ENCODE data around the gene PTGDS. TPM values are rescaled to one million over a fixed set of nuclear protein-coding genes. Genes with fewer than 3 reads are reported as not detected.

Gene PTGDS
- polyA plus RNA-seq, 1 donor from 2014 or later, result 2.0 TPM

DNA sequence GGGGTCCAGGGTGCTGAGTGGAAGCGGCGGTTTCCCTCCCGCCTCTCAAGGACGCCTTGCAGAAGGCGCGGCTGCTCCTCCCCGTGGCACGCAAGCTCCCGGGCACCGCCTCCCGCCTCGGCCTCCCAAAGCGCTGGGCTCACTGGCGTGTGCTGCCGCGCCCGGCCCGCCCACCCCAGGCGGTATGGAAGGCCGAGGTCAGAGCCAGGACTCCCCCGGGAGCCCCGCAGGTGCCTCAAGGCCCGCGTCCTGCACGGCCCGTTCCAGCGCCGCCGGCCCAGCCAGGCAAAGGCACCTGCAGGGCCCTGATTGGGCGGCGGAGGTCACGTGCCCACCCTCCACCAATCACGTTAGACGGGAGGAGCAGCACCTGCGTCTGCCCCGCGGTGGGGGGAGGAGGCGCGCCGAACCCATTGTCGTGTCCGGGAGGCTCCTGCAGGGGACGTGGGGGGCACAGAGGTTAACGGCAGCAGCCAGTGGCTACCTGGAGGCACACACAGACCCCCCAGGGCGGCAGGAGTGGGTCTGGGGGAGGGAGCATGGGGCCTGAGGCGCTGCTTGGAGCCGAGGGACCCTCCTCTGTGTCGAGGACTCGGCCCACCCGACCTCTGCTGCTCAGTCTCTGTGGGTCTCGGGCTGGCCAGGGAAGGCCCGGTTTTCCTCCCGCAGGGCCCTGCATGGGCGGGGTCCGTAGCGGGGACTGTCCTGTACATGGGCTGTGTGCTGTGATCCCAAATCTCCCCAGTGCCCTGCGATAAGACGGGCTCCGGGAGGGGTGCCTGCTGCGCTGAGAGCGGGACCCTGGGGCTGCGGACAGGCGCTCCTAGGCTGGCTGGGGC is 27.3 kb upstream of the PTGDS start:
- Histone ChIP-seq H3K9me3 (ENCODE audit: low read length) (no peaks in the 10 kb centered on the region), H3K27ac (ENCODE audit: low read length) (peak overlapping the region; percentile 91), H3K79me2 (replicated peaks; ENCODE audit: insufficient read depth, low read length) (no peaks in the 10 kb centered on the region), H3K27me3 (ENCODE audit: insufficient read depth, low read depth, low read length) (no peaks in the 10 kb centered on the region), H3K4me2 (ENCODE audit: low read length) (peak overlapping the region; percentile 73), H2AFZ (ENCODE audit: low read depth, low read length) (peak overlapping the region; percentile 85), H3K9me2 (ENCODE audit: insufficient read depth, low read length) (no peaks in the 10 kb centered on the region), H3K36me3 (ENCODE audit: insufficient read depth, low read length) (no peaks in the 10 kb centered on the region), H3F3A (ENCODE audit: insufficient read depth, low read length, poor library complexity, severe bottlenecking) (no peaks in the 10 kb centered on the region), H3K9ac (ENCODE audit: low read length) (peak overlapping the region; percentile 93), H4K20me1 (ENCODE audit: insufficient read depth) (no peaks in the 10 kb centered on the region), H3K4me3 (ENCODE audit: low read length) (peak overlapping the region; percentile 82)
- TF ChIP-seq EZH2 (IDR thresholded peaks at IDR 0.05; ENCODE audit: borderline replicate concordance, insufficient read depth, low read length, poor library complexity, severe bottlenecking), result no peak
- TF ChIP-seq SMC3 (conservative IDR thresholded peaks at IDR 0.05; ENCODE audit: poor library complexity), result peak; percentile 46
- TF ChIP-seq, protein P1, sequence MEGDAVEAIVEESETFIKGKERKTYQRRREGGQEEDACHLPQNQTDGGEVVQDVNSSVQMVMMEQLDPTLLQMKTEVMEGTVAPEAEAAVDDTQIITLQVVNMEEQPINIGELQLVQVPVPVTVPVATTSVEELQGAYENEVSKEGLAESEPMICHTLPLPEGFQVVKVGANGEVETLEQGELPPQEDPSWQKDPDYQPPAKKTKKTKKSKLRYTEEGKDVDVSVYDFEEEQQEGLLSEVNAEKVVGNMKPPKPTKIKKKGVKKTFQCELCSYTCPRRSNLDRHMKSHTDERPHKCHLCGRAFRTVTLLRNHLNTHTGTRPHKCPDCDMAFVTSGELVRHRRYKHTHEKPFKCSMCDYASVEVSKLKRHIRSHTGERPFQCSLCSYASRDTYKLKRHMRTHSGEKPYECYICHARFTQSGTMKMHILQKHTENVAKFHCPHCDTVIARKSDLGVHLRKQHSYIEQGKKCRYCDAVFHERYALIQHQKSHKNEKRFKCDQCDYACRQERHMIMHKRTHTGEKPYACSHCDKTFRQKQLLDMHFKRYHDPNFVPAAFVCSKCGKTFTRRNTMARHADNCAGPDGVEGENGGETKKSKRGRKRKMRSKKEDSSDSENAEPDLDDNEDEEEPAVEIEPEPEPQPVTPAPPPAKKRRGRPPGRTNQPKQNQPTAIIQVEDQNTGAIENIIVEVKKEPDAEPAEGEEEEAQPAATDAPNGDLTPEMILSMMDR (IDR thresholded peaks at IDR 0.05; ENCODE audit: poor library complexity, severe bottlenecking), result peak; percentile 66
- TF ChIP-seq, protein P2, sequence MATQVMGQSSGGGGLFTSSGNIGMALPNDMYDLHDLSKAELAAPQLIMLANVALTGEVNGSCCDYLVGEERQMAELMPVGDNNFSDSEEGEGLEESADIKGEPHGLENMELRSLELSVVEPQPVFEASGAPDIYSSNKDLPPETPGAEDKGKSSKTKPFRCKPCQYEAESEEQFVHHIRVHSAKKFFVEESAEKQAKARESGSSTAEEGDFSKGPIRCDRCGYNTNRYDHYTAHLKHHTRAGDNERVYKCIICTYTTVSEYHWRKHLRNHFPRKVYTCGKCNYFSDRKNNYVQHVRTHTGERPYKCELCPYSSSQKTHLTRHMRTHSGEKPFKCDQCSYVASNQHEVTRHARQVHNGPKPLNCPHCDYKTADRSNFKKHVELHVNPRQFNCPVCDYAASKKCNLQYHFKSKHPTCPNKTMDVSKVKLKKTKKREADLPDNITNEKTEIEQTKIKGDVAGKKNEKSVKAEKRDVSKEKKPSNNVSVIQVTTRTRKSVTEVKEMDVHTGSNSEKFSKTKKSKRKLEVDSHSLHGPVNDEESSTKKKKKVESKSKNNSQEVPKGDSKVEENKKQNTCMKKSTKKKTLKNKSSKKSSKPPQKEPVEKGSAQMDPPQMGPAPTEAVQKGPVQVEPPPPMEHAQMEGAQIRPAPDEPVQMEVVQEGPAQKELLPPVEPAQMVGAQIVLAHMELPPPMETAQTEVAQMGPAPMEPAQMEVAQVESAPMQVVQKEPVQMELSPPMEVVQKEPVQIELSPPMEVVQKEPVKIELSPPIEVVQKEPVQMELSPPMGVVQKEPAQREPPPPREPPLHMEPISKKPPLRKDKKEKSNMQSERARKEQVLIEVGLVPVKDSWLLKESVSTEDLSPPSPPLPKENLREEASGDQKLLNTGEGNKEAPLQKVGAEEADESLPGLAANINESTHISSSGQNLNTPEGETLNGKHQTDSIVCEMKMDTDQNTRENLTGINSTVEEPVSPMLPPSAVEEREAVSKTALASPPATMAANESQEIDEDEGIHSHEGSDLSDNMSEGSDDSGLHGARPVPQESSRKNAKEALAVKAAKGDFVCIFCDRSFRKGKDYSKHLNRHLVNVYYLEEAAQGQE (IDR thresholded peaks at IDR 0.05; ENCODE audit: borderline replicate concordance), result peak; percentile 51
- peak; percentile 42 for TF ChIP-seq RAD21 (conservative IDR thresholded peaks at IDR 0.05)
- peak; percentile 65 for TF ChIP-seq MXI1 (conservative IDR thresholded peaks at IDR 0.05; ENCODE audit: poor library complexity, severe bottlenecking)
- TF ChIP-seq TAF1 (IDR thresholded peaks at IDR 0.05; ENCODE audit: low read depth), result no peak
- peak; percentile 97 for TF ChIP-seq POLR2AphosphoS5 (IDR thresholded peaks at IDR 0.05)
- no peak for TF ChIP-seq EP300 (conservative IDR thresholded peaks at IDR 0.05; ENCODE audit: poor library complexity, severe bottlenecking)

DNA sequence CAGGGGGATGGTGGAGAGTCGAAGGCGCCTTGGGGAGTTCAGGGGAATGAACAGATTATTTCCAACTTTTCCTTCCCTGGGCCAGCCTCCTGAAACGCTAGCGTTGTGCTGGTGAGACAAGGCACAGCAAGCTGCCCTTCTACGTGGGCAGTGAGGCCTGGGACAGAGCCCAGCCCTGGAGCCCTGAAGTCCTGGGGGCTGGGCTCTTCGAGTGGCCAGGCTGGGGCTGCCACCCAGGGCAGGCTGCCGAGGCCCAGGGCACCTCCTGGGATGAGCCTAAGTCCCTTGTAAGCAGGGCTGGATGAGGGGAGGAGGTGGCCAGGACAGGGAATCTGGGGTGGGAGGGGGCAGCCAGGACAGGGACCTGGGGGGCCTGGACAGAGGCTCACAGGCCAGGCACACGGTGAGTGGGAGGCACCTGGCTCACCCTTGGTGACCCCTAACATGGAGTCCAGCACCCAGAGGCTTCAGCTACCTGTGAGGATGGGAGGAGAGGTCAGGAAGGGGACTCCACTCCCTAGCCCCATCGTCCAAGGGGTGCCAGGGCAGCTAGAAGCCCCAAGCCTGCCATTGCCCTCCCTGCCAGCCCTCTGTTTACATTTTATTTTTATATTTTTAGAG is 26.5 kb upstream of the PTGDS start:
- no peaks in the 10 kb centered on the region for H3K36me3 ChIP-seq (ENCODE audit: insufficient read depth, low read length)
- H3F3A ChIP-seq (ENCODE audit: insufficient read depth, low read length, poor library complexity, severe bottlenecking), result no peaks in the 10 kb centered on the region
- no peaks in the 10 kb centered on the region for H3K9me2 ChIP-seq (ENCODE audit: insufficient read depth, low read length)
- peak overlapping the region; percentile 73 for H3K4me2 ChIP-seq (ENCODE audit: low read length)
- no peaks in the 10 kb centered on the region for H3K27me3 ChIP-seq (ENCODE audit: insufficient read depth, low read depth, low read length)
- H4K20me1 ChIP-seq (ENCODE audit: insufficient read depth), result no peaks in the 10 kb centered on the region
- H3K9me3 ChIP-seq (ENCODE audit: low read length), result no peaks in the 10 kb centered on the region
- H2AFZ ChIP-seq (ENCODE audit: low read depth, low read length), result peak overlapping the region; percentile 85
- peak overlapping the region; percentile 82 for H3K4me3 ChIP-seq (ENCODE audit: low read length)
- peak overlapping the region; percentile 91 for H3K27ac ChIP-seq (ENCODE audit: low read length)
- H3K79me2 ChIP-seq (replicated peaks; ENCODE audit: insufficient read depth, low read length), result no peaks in the 10 kb centered on the region
- TF ChIP-seq EZH2 (IDR thresholded peaks at IDR 0.05; ENCODE audit: borderline replicate concordance, insufficient read depth, low read length, poor library complexity, severe bottlenecking) (no peak), MXI1 (conservative IDR thresholded peaks at IDR 0.05; ENCODE audit: poor library complexity, severe bottlenecking) (no peak), TAF1 (IDR thresholded peaks at IDR 0.05; ENCODE audit: low read depth) (no peak), RAD21 (conservative IDR thresholded peaks at IDR 0.05) (no peak), SMC3 (conservative IDR thresholded peaks at IDR 0.05; ENCODE audit: poor library complexity) (no peak), EP300 (conservative IDR thresholded peaks at IDR 0.05; ENCODE audit: poor library complexity, severe bottlenecking) (no peak), POLR2AphosphoS5 (IDR thresholded peaks at IDR 0.05) (no peak)
- TF ChIP-seq, protein P1 (IDR thresholded peaks at IDR 0.05; ENCODE audit: poor library complexity, severe bottlenecking), result no peak
- TF ChIP-seq, protein P2 (IDR thresholded peaks at IDR 0.05; ENCODE audit: borderline replicate concordance), result no peak
- peak overlapping the region; percentile 93 for H3K9ac ChIP-seq (ENCODE audit: low read length)

All from neural cell (in vitro differentiated cells).